A549 (cell line): ENCODE results near the gene BOK. TPM values are rescaled to one million over a fixed set of nuclear protein-coding genes. Genes with fewer than 3 reads are reported as not detected.

ENCODE experiments used
- ATAC-seq, 2 experiments: fragments of 200-7000 bp in 1 of 2; fragments of >200 bp in 1 of 2; cut with Nextera tagmentation in 1 of 2; cut with Tn5 transposase in 1 of 2; 3 replicates each; pipeline versions ENCODE4 v1.8.0 to v1.9.1; 2018 to 2020; ENCODE audit warnings: mild to moderate bottlenecking in 1 of 2, moderate library complexity in 1 of 2
- CTCF ChIA-PET: fragments of 300-600 bp; sonication (Branson Sonifier 250); formaldehyde crosslinking; extraction: SDS; loops from one replicate; lab custom pipeline; 2021; ENCODE audit warnings: antibody characterized with exemption, inconsistent platforms; lab: Yijun Ruan, JAX
- POLR2A ChIA-PET: fragments of 350-600 bp; formaldehyde crosslinking; extraction: SDS; loops from one replicate; lab custom pipeline; 2021; ENCODE audit warnings: antibody characterized with exemption, inconsistent platforms; lab: Yijun Ruan, JAX
- DNase-seq, 2 experiments: peaks; one replicate each; pipeline versions ENCODE4 v3.0.0 to v3.0.0-alpha.2; 2011 to 2016; ENCODE audit warnings: low read depth in 1 of 2, low spot score in 1 of 2
- FAIRE-seq: peaks from 2 replicates; lab custom pipeline; 2011; peaks lifted over from hg19 to GRCh38; lab: Jason Lieb, UNC
- H3K27ac ChIP-seq, 2 experiments: fragments of >200 bp; sonication (Bioruptor Twin); formaldehyde crosslinking; 3 replicates each; pipeline ENCODE4 v1.5.1; 2016 to 2017
- H3K4me1 ChIP-seq: fragments of >200 bp; sonication (Bioruptor Twin); formaldehyde crosslinking; 3 replicates; pipeline ENCODE4 v1.6.1; 2016
- H3K4me2 ChIP-seq: fragments of >200 bp; sonication (Bioruptor Twin); formaldehyde crosslinking; 3 replicates; pipeline ENCODE4 v1.6.1; 2016
- H3K4me3 ChIP-seq: fragments of >200 bp; sonication (Bioruptor Twin); formaldehyde crosslinking; 3 replicates; pipeline ENCODE4 v1.5.1; 2016
- H3K9me3 ChIP-seq: fragments of >200 bp; sonication (Bioruptor Twin); formaldehyde crosslinking; 3 replicates; pipeline ENCODE4 v1.6.1; 2016
- CBX8 ChIP-seq: fragments of 200-600 bp; sonication (generic); IDR thresholded peaks from 2 replicates; pipeline ENCODE4 v1.6.1; 2016
- CHD2 ChIP-seq: fragments of 150-350 bp; IDR thresholded peaks from 2 replicates; pipeline ENCODE4 v1.6.1; 2014; ENCODE audit warnings: low read length; ENCODE audit not compliant: partially characterized antibody
- EHMT2 ChIP-seq: fragments of 200-600 bp; sonication (generic); IDR thresholded peaks from 2 replicates; pipeline ENCODE4 v1.6.1; 2016; ENCODE audit warnings: antibody characterized with exemption, low read depth, mild to moderate bottlenecking, moderate library complexity
- FOSB ChIP-seq: fragments of 250-450 bp; sonication (Bioruptor Pico); IDR thresholded peaks from 2 replicates; pipeline ENCODE4 v1.5.0; 2020; ENCODE audit warnings: mild to moderate bottlenecking, moderate library complexity
- HOXA7 ChIP-seq: fragments of 250-450 bp; sonication (Bioruptor Pico); IDR thresholded peaks from 2 replicates; pipeline ENCODE4 v1.5.0; 2020; ENCODE audit warnings: mild to moderate bottlenecking, moderate library complexity
- MAZ ChIP-seq: fragments of 150-350 bp; IDR thresholded peaks from 2 replicates; pipeline ENCODE4 v1.6.1; 2014; ENCODE audit warnings: antibody characterized with exemption, low read depth, low read length, borderline replicate concordance
- NPAS2 ChIP-seq: fragments of 250-450 bp; sonication (Bioruptor Pico); IDR thresholded peaks from 2 replicates; pipeline ENCODE4 v1.8.0; 2022; ENCODE audit warnings: mild to moderate bottlenecking, moderate library complexity, borderline replicate concordance
- POLR2A ChIP-seq: IDR thresholded peaks from 2 replicates; pipeline ENCODE4 v1.6.1; 2012; ENCODE audit warnings: mild to moderate bottlenecking, low read length
- RAD21 ChIP-seq, 2 experiments: fragments of >200 bp in 1 of 2; sonication (Bioruptor Twin) in 1 of 2; formaldehyde crosslinking in 1 of 2; IDR thresholded peaks in 1 of 2; conservative IDR thresholded peaks in 1 of 2; 2 replicates in 1 of 2; 3 replicates in 1 of 2; pipeline ENCODE4 v1.6.1; 2012 to 2018; ENCODE audit warnings: inconsistent platforms in 1 of 2
- TFCP2L1 ChIP-seq: fragments of 250-450 bp; sonication (Bioruptor Pico); IDR thresholded peaks from 2 replicates; pipeline ENCODE4 v1.5.0; 2021; ENCODE audit warnings: mild to moderate bottlenecking
- TP53 ChIP-seq: fragments of 250-450 bp; sonication (Bioruptor Pico); IDR thresholded peaks from 2 replicates; pipeline ENCODE4 v1.5.0; 2021; ENCODE audit warnings: mild to moderate bottlenecking, moderate library complexity
- ZFP36 ChIP-seq: fragments of 450-650 bp; IDR thresholded peaks from 2 replicates; pipeline ENCODE4 v1.6.1; 2014; ENCODE audit warnings: borderline replicate concordance; ENCODE audit not compliant: partially characterized antibody
- ZSCAN20 ChIP-seq: fragments of 250-450 bp; sonication (Bioruptor Pico); IDR thresholded peaks from 2 replicates; pipeline ENCODE4 v1.8.0; 2022; ENCODE audit warnings: mild to moderate bottlenecking, moderate library complexity
- WGBS: methylation state at CpG from one replicate; pipeline ENCODE4 v1.1.6; 2017; ENCODE audit errors: missing lambda C conversion rate; 5-methylcytosine and 5-hydroxymethylcytosine counted together
- polyA plus RNA-seq, 4 experiments: library from polyadenylated mRNA; depleted of rRNA in 3 of 4; stranded (reverse); fragments of >200 nt; fragmentation: RNase III in 1 of 4; extraction: RNeasy Plus Mini Kit Qiagen cat#74134 plus additional on column Dnase treatment in 1 of 4; gene quantifications; 2 replicates in 3 of 4; 3 replicates in 1 of 4; pipeline ENCODE4 v1.2.3, GENCODE V29; 2011 to 2017
- TF ChIP-seq, protein P1 (sequence below): IDR thresholded peaks from 2 replicates; pipeline ENCODE4 v1.6.1; 2012
- TF ChIP-seq, protein P2 (sequence below): fragments of 200-600 bp; sonication (generic); IDR thresholded peaks from 2 replicates; pipeline ENCODE4 v1.6.1; 2016; ENCODE audit warnings: antibody characterized with exemption, mild to moderate bottlenecking, moderate library complexity

The BOK gene
- polyA plus RNA-seq, 2 of the 4 experiments (the other 2 are of a cell fraction): 5.0 to 12.6 TPM

GRCh38 chr2:241532733-241533601, 25.6 kb upstream of the BOK start:
- no peak overlapping the region for H3K4me2 ChIP-seq
- no peaks in the 10 kb centered on the region for H3K4me1 ChIP-seq
- no peak overlapping the region for H3K27ac ChIP-seq
- ChIA-PET CTCF (no interaction called here), POLR2A (interaction anchor here (0.6 kb wide), 1 partner anchor 17 kb away, joined by 4 read pairs; no protein-coding TSS in a partner anchor)
- WGBS: 71% methylated on average over 17 of the region's 26 CpGs
- H3K9me3 ChIP-seq: no peaks in the 10 kb centered on the region
- no peak overlapping the region for H3K4me3 ChIP-seq
- TF ChIP-seq RAD21 (conservative IDR thresholded peaks at IDR 0.05 in 1 of 2, IDR thresholded peaks at IDR 0.05 in 1 of 2) (no peak), CHD2 (no peak), FOSB (CRISPR knock-in tag) (no peak), NPAS2 (no peak), MAZ (no peak), ZSCAN20 (CRISPR knock-in tag) (no peak)
- no peak for ATAC-seq
- DNase-seq: no peak
- no peak for FAIRE-seq

GRCh38 chr2:241534293-241534692, 24.3 kb upstream of the BOK start:
- no peak for FAIRE-seq
- Histone ChIP-seq H3K4me2 (no peak overlapping the region), H3K4me3 (no peak overlapping the region)
- POLR2A ChIA-PET: no interaction called here
- 54% methylated on average over 6 of the region's 7 CpGs for WGBS
- TF ChIP-seq TFCP2L1 (CRISPR knock-in tag) (no peak), HOXA7 (CRISPR knock-in tag) (no peak), ZFP36 (no peak), RAD21 (conservative IDR thresholded peaks at IDR 0.05 in 1 of 2, IDR thresholded peaks at IDR 0.05 in 1 of 2) (no peak), TP53 (CRISPR knock-in tag) (no peak), POLR2A (no peak), EHMT2 (no peak)
- TF ChIP-seq, protein P1, sequence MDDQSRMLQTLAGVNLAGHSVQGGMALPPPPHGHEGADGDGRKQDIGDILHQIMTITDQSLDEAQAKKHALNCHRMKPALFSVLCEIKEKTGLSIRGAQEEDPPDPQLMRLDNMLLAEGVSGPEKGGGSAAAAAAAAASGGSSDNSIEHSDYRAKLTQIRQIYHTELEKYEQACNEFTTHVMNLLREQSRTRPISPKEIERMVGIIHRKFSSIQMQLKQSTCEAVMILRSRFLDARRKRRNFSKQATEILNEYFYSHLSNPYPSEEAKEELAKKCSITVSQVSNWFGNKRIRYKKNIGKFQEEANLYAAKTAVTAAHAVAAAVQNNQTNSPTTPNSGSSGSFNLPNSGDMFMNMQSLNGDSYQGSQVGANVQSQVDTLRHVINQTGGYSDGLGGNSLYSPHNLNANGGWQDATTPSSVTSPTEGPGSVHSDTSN: no peak
- TF ChIP-seq, all 56 proteins: peak for 0
- H3K27ac ChIP-seq: no peak overlapping the region
- DNase-seq (no peak), ATAC-seq (no peak)
- H3K4me1 ChIP-seq: no peaks in the 10 kb centered on the region
- H3K9me3 ChIP-seq: no peaks in the 10 kb centered on the region
- CTCF ChIA-PET: interaction anchor here (0.7 kb wide), 1 partner anchor 94 kb away, joined by 3 read pairs; no protein-coding TSS in a partner anchor

- Histone ChIP-seq H3K4me1 (no peaks in the 10 kb centered on the region), H3K4me2 (no peak overlapping the region), H3K9me3 (no peaks in the 10 kb centered on the region), H3K4me3 (no peak overlapping the region), H3K27ac (no peak overlapping the region)
- DNase-seq (no peak), ATAC-seq (no peak), FAIRE-seq (no peak)
- WGBS: 70% methylated on average over 11 of the region's 17 CpGs
- ChIA-PET POLR2A (no interaction called here), CTCF (interaction anchor here (0.7 kb wide), 2 partner anchors 33 to 93 kb away, joined by 3 read pairs; no protein-coding TSS in a partner anchor)
- TF ChIP-seq, protein P2, sequence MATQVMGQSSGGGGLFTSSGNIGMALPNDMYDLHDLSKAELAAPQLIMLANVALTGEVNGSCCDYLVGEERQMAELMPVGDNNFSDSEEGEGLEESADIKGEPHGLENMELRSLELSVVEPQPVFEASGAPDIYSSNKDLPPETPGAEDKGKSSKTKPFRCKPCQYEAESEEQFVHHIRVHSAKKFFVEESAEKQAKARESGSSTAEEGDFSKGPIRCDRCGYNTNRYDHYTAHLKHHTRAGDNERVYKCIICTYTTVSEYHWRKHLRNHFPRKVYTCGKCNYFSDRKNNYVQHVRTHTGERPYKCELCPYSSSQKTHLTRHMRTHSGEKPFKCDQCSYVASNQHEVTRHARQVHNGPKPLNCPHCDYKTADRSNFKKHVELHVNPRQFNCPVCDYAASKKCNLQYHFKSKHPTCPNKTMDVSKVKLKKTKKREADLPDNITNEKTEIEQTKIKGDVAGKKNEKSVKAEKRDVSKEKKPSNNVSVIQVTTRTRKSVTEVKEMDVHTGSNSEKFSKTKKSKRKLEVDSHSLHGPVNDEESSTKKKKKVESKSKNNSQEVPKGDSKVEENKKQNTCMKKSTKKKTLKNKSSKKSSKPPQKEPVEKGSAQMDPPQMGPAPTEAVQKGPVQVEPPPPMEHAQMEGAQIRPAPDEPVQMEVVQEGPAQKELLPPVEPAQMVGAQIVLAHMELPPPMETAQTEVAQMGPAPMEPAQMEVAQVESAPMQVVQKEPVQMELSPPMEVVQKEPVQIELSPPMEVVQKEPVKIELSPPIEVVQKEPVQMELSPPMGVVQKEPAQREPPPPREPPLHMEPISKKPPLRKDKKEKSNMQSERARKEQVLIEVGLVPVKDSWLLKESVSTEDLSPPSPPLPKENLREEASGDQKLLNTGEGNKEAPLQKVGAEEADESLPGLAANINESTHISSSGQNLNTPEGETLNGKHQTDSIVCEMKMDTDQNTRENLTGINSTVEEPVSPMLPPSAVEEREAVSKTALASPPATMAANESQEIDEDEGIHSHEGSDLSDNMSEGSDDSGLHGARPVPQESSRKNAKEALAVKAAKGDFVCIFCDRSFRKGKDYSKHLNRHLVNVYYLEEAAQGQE: no peak
- no peak for TF ChIP-seq CBX8
- TF ChIP-seq NPAS2: no peak
Measured at GRCh38 chr2:241534701-241535375, 23.7 kb upstream of the BOK start.
